Parathyroid adenoma (tissue), 2 donors: ENCODE results near the gene SLC2A5.
A peak's percentile ranks its signal among the peaks of the same experiment; 100 is the strongest.

ENCODE experiments used
- H2AFZ ChIP-seq: fragments of 300-600 bp; sonication (generic); one replicate; pipeline ENCODE4 v1.7.0; 2017; ENCODE audit warnings: antibody characterized with exemption, mild to moderate bottlenecking
- H3K27ac ChIP-seq: fragments of 300-600 bp; sonication (generic); one replicate; pipeline ENCODE4 v1.7.0; 2017
- H3K27me3 ChIP-seq: fragments of 300-600 bp; sonication (generic); one replicate; pipeline ENCODE4 v1.7.0; 2017; ENCODE audit warnings: low read length; ENCODE audit not compliant: control insufficient read depth, insufficient read depth
- H3K36me3 ChIP-seq: fragments of 300-600 bp; sonication (generic); one replicate; pipeline ENCODE4 v1.7.0; 2017; ENCODE audit warnings: low read length; ENCODE audit not compliant: control insufficient read depth, insufficient read depth
- H3K4me1 ChIP-seq: fragments of 300-600 bp; sonication (generic); one replicate; pipeline ENCODE4 v1.7.0; 2017; ENCODE audit warnings: control low read depth
- H3K4me2 ChIP-seq: fragments of 300-600 bp; sonication (generic); one replicate; pipeline ENCODE4 v1.7.0; 2017; ENCODE audit warnings: low read length
- H3K4me3 ChIP-seq: fragments of 300-600 bp; sonication (generic); one replicate; pipeline ENCODE4 v1.7.0; 2017; ENCODE audit warnings: low read depth, low read length
- H3K79me2 ChIP-seq: fragments of 300-600 bp; sonication (generic); one replicate; pipeline ENCODE4 v1.7.0; 2017; ENCODE audit warnings: control low read depth
- H3K9ac ChIP-seq: fragments of 300-600 bp; sonication (generic); one replicate; pipeline ENCODE4 v1.7.0; 2017; ENCODE audit warnings: mild to moderate bottlenecking
- H3K9me3 ChIP-seq: fragments of 300-600 bp; sonication (generic); one replicate; pipeline ENCODE4 v1.7.0; 2017; ENCODE audit warnings: low read length; ENCODE audit not compliant: control insufficient read depth
- TF ChIP-seq, protein P1 (sequence below): fragments of 300-600 bp; sonication (generic); IDR thresholded peaks from one replicate; pipeline ENCODE4 v1.7.0; 2017; ENCODE audit warnings: antibody characterized with exemption, mild to moderate bottlenecking
- donor health status: primary hyperparathyroidism.

Gene SLC2A5

DNA sequence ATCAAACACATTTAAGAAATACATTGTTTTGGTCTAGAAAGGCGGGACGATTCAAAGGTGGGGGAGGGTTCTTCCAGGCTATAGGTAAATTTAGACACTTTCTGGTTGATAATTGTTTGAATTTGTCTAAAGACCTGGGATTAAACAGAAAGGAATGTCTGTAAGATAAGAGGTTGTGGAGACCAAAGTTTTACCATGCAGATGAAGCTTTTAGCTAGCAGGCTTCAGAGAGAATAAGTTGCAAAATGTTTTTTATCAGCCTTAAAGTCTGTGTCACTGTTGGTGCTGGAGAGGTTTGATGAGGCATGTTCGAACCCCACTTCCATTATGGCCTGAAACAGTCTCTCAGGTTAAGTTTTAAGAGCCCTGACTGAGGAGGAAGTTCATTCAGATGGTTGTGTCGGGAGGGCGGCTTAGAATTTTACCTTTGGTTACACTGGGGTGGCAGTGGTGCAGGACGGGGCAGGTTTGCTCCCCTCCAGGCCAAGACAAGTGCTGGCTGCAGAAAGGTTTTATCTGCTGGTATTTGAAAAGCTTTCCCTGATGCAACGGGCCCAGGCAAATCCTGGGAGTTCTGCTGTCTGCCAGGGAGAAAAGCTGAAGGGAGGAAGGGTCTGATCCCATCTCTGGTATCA, 16.0 kb upstream of the SLC2A5 start:
- peak overlapping the region; percentile 7 for H3K4me3 ChIP-seq
- H3K4me2 ChIP-seq = peak overlapping the region; percentile 8
- peak overlapping the region; percentile 92 for H3K27ac ChIP-seq
- peaks cover 22% of the 10 kb centered on the region for H3K4me1 ChIP-seq
- TF ChIP-seq, protein P1, sequence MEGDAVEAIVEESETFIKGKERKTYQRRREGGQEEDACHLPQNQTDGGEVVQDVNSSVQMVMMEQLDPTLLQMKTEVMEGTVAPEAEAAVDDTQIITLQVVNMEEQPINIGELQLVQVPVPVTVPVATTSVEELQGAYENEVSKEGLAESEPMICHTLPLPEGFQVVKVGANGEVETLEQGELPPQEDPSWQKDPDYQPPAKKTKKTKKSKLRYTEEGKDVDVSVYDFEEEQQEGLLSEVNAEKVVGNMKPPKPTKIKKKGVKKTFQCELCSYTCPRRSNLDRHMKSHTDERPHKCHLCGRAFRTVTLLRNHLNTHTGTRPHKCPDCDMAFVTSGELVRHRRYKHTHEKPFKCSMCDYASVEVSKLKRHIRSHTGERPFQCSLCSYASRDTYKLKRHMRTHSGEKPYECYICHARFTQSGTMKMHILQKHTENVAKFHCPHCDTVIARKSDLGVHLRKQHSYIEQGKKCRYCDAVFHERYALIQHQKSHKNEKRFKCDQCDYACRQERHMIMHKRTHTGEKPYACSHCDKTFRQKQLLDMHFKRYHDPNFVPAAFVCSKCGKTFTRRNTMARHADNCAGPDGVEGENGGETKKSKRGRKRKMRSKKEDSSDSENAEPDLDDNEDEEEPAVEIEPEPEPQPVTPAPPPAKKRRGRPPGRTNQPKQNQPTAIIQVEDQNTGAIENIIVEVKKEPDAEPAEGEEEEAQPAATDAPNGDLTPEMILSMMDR = no peak
- no peak overlapping the region for H3K9ac ChIP-seq
- H3K79me2 ChIP-seq = no peaks in the 10 kb centered on the region
- peak overlapping the region; percentile 25 for H2AFZ ChIP-seq
- H3K27me3 ChIP-seq = no peaks in the 10 kb centered on the region
- H3K9me3 ChIP-seq = no peaks in the 10 kb centered on the region
- H3K36me3 ChIP-seq = no peaks in the 10 kb centered on the region

DNA sequence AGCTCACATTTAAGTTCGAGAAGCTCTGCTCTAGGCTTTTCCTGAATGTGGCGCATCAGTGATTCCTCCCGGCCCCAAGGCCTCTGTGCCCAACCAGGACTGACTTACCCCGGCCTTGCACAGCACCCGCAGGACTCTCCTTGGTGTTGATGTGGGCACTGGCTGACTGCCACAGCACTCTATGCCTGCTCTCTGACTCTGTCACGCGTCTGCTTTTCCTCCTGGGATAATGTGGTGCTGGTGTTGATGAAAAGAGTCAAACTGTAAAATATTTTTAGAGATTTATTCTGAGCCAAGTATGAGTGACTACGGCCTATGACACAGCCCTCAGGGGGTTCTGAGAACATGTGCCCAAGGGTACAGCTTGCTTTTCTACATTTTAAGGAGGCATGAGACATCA, 15.5 kb upstream of the SLC2A5 start:
- TF ChIP-seq, protein P1 = no peak
- Histone ChIP-seq H3K36me3 (no peaks in the 10 kb centered on the region), H2AFZ (peak overlapping the region; percentile 58), H3K4me1 (peaks cover 22% of the 10 kb centered on the region), H3K9ac (no peak overlapping the region), H3K4me3 (peak overlapping the region; percentile 7), H3K27me3 (no peaks in the 10 kb centered on the region), H3K4me2 (peak overlapping the region; percentile 8), H3K79me2 (no peaks in the 10 kb centered on the region), H3K27ac (peak overlapping the region; percentile 92), H3K9me3 (no peaks in the 10 kb centered on the region)

DNA sequence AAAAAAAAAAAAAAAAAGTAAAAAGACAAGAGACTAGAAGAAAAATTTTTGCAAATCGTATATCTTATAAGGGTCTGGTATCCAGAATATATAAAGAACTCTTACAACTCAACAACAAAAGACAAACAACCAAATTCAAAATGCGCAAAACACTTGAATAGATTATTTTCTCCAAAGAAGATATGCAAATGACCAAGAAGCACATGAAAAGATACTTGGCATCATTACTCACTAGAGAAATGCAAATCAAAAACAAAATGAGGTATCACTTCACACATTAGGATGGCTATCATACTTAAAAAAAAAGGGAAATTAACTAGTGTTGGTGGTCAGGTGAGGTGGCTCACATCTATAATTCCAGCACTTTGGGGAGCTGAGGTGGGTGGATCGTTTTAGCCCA, 12.0 kb upstream of the SLC2A5 start:
- TF ChIP-seq, protein P1 = no peak
- H3K27ac ChIP-seq = no peak overlapping the region
- no peaks in the 10 kb centered on the region for H3K9me3 ChIP-seq
- H3K36me3 ChIP-seq = no peaks in the 10 kb centered on the region
- no peaks in the 10 kb centered on the region for H3K27me3 ChIP-seq
- H3K79me2 ChIP-seq = no peaks in the 10 kb centered on the region
- H3K9ac ChIP-seq = no peak overlapping the region
- H2AFZ ChIP-seq = no peak overlapping the region
- no peak overlapping the region for H3K4me3 ChIP-seq
- no peak overlapping the region for H3K4me2 ChIP-seq
- peaks cover 22% of the 10 kb centered on the region for H3K4me1 ChIP-seq

DNA sequence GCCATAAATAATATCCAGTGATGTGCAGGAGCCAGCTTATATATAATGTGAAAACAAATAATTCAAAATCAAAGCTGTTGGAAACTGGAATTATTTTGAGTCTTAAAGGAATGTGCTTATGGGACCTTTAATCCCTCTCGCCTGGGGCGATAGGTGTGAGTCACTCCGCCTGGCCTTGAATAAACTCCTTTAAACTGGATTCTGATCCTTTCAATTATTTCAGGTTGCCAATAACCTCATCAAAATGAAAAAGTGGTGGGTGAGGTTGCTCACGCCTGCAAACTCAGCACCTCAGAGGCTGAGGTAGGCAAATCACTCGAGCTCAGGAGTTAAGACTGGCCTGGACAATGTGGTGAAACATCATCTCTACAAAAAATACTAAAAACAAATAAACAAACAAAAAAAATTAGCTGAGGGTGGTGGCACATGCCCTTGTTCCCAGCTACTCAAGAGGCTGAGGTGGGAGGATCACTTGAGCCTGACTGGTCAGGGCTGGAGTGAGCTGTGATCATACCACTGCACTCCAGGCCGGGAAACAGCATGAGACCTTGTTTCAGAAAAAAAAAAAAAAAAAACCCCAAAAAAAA, 11.4 kb upstream of the SLC2A5 start:
- Histone ChIP-seq H3K27me3 (no peaks in the 10 kb centered on the region), H3K4me3 (no peak overlapping the region), H3K4me1 (peaks cover 18% of the 10 kb centered on the region), H3K79me2 (no peaks in the 10 kb centered on the region), H3K36me3 (no peaks in the 10 kb centered on the region), H3K9ac (no peak overlapping the region), H3K4me2 (no peak overlapping the region), H3K27ac (no peak overlapping the region), H2AFZ (no peak overlapping the region), H3K9me3 (no peaks in the 10 kb centered on the region)
- TF ChIP-seq, protein P1 = no peak
